ENCODE measurements around the gene RFK.

DNA sequence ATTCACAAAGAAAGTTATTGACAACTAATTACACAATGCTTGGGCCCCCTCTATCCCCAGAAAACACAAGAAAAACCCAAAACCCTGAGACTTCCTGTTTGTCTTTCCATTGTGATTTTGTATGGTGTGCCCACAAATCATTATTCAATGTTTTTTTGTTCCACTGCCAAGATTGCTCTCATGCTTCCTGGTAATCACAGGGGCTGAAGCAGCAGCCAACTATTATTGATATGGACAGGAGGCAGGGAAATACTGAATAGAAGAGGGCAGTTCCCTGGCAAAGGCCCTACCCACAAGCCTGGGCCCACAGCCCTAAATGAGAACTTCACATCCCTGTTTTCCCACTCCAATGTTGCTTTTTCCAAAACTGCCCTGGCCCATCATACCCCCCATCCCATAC is 21.5 kb upstream of the RFK start:
- no peak for TF ChIP-seq EZH2 (IDR thresholded peaks at IDR 0.05; ENCODE audit: insufficient read depth, low read length)
- TF ChIP-seq, protein P1, sequence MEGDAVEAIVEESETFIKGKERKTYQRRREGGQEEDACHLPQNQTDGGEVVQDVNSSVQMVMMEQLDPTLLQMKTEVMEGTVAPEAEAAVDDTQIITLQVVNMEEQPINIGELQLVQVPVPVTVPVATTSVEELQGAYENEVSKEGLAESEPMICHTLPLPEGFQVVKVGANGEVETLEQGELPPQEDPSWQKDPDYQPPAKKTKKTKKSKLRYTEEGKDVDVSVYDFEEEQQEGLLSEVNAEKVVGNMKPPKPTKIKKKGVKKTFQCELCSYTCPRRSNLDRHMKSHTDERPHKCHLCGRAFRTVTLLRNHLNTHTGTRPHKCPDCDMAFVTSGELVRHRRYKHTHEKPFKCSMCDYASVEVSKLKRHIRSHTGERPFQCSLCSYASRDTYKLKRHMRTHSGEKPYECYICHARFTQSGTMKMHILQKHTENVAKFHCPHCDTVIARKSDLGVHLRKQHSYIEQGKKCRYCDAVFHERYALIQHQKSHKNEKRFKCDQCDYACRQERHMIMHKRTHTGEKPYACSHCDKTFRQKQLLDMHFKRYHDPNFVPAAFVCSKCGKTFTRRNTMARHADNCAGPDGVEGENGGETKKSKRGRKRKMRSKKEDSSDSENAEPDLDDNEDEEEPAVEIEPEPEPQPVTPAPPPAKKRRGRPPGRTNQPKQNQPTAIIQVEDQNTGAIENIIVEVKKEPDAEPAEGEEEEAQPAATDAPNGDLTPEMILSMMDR (IDR thresholded peaks at IDR 0.05; ENCODE audit: insufficient read depth, low read depth, low read length): no peak
